ENCODE measurements around the gene EIF3L.

The EIF3L gene

GRCh38 chr22:37930270-37930951 is 81.2 kb downstream of the EIF3L start:
- Histone ChIP-seq H3K36me3 (peaks cover 67% of the 10 kb centered on the region), H3K9me3 (no peaks in the 10 kb centered on the region), H3K4me1 (ENCODE audit: control insufficient read depth in 1 of 2, insufficient read depth in 1 of 2, low read depth in 1 of 2, low read length in 1 of 2) (peaks cover 0 to 7% of the 10 kb centered on the region in 2 experiments), H3K27me3 (no peaks in the 10 kb centered on the region), H3K4me3 (ENCODE audit: low read depth in 1 of 2, low read length in 1 of 2) (no peak overlapping the region), H3K27ac (no peak overlapping the region)
- TF ChIP-seq CTCF (IDR thresholded peaks at IDR 0.05): no peak

GRCh38 chr22:37930952-37931440 is 81.8 kb downstream of the EIF3L start:
- H3K27ac ChIP-seq: no peak overlapping the region
- H3K4me3 ChIP-seq (ENCODE audit: low read depth in 1 of 2, low read length in 1 of 2): no peak overlapping the region
- H3K4me1 ChIP-seq (ENCODE audit: control insufficient read depth in 1 of 2, insufficient read depth in 1 of 2, low read depth in 1 of 2, low read length in 1 of 2): peaks cover 0 to 7% of the 10 kb centered on the region in 2 experiments
- H3K36me3 ChIP-seq: peaks cover 61% of the 10 kb centered on the region
- no peaks in the 10 kb centered on the region for H3K9me3 ChIP-seq
- TF ChIP-seq CTCF (IDR thresholded peaks at IDR 0.05): no peak
- H3K27me3 ChIP-seq: no peaks in the 10 kb centered on the region

GRCh38 chr22:37931893-37932389 is 82.7 kb downstream of the EIF3L start:
- no peak overlapping the region for H3K27ac ChIP-seq
- no peak overlapping the region for H3K4me3 ChIP-seq (ENCODE audit: low read depth in 1 of 2, low read length in 1 of 2)
- peaks cover 52% of the 10 kb centered on the region for H3K36me3 ChIP-seq
- H3K9me3 ChIP-seq: no peaks in the 10 kb centered on the region
- H3K4me1 ChIP-seq (ENCODE audit: control insufficient read depth in 1 of 2, insufficient read depth in 1 of 2, low read depth in 1 of 2, low read length in 1 of 2): peaks cover 0 to 7% of the 10 kb centered on the region in 2 experiments
- H3K27me3 ChIP-seq: no peaks in the 10 kb centered on the region
- TF ChIP-seq CTCF (IDR thresholded peaks at IDR 0.05): no peak

- Histone ChIP-seq H3K4me1 (ENCODE audit: control insufficient read depth in 1 of 2, insufficient read depth in 1 of 2, low read depth in 1 of 2, low read length in 1 of 2) (peaks cover 0 to 7% of the 10 kb centered on the region in 2 experiments), H3K9me3 (no peaks in the 10 kb centered on the region), H3K4me3 (ENCODE audit: low read depth in 1 of 2, low read length in 1 of 2) (no peak overlapping the region), H3K27me3 (no peaks in the 10 kb centered on the region), H3K27ac (no peak overlapping the region), H3K36me3 (peaks cover 52% of the 10 kb centered on the region)
- TF ChIP-seq CTCF (IDR thresholded peaks at IDR 0.05): no peak
Measured at GRCh38 chr22:37932401-37932800, 83.2 kb downstream of the EIF3L start.

GRCh38 chr22:37932821-37933578 is 83.8 kb downstream of the EIF3L start:
- Histone ChIP-seq H3K4me1 (ENCODE audit: control insufficient read depth in 1 of 2, insufficient read depth in 1 of 2, low read depth in 1 of 2, low read length in 1 of 2) (peaks cover 0 to 7% of the 10 kb centered on the region in 2 experiments), H3K27me3 (no peaks in the 10 kb centered on the region), H3K36me3 (peaks cover 52% of the 10 kb centered on the region), H3K27ac (no peak overlapping the region), H3K9me3 (no peaks in the 10 kb centered on the region), H3K4me3 (ENCODE audit: low read depth in 1 of 2, low read length in 1 of 2) (no peak overlapping the region)
- no peak for TF ChIP-seq CTCF (IDR thresholded peaks at IDR 0.05)

All from neutrophil (primary cell).